IMR-90 (cell line): ENCODE data around the gene TMTC1. TPM values are rescaled to one million over a fixed set of nuclear protein-coding genes. Genes with fewer than 3 reads are reported as not detected.

Source experiments
- ATAC-seq: fragments of 200-7000 bp; cut with Tn5 transposase; 2 replicates; pipeline ENCODE4 v1.9.1; 2020; ENCODE audit warnings: low read depth, mild to moderate bottlenecking, moderate library complexity
- BruUV-seq: library from RNA; stranded (reverse); fragments of 400-500 nt; replicated peaks from 2 replicates; lab custom pipeline; 2021; lab: Mats Ljungman, UMichigan
- CTCF ChIA-PET: fragments of 300-600 bp; formaldehyde crosslinking; extraction: SDS; loops from one replicate; lab custom pipeline; 2021; ENCODE audit warnings: antibody characterized with exemption; lab: Yijun Ruan, JAX
- POLR2A ChIA-PET: fragments of 300-600 bp; sonication (Branson Sonifier 250); formaldehyde crosslinking; loops from one replicate; lab custom pipeline; 2022; ENCODE audit warnings: antibody characterized with exemption; ENCODE audit not compliant: unreplicated experiment; lab: Charles Lee
- DNase-seq: peaks from one replicate; pipeline ENCODE4 v3.0.0; 2013
- H2AFZ ChIP-seq: replicated peaks from 2 replicates; pipeline ENCODE3; 2013; ENCODE audit warnings: low read length, mild to moderate bottlenecking; ENCODE audit not compliant: poor library complexity
- H2AK5ac ChIP-seq: 2 replicates; pipeline ENCODE4 v1.6.1; 2013; ENCODE audit warnings: low read depth, low read length, inconsistent platforms
- H2AK9ac ChIP-seq: replicated peaks from 2 replicates; pipeline ENCODE3; 2013; ENCODE audit warnings: mild to moderate bottlenecking, low read depth, low read length, moderate library complexity; ENCODE audit not compliant: poor library complexity
- H2BK120ac ChIP-seq: 2 replicates; pipeline ENCODE4 v1.6.1; 2013; ENCODE audit warnings: low read depth, low read length, inconsistent platforms
- H2BK15ac ChIP-seq: 3 replicates; pipeline ENCODE4 v1.6.1; 2013; ENCODE audit warnings: low read depth, low read length, inconsistent platforms
- H2BK20ac ChIP-seq: 2 replicates; pipeline ENCODE4 v1.6.1; 2013; ENCODE audit warnings: low read depth, mild to moderate bottlenecking, inconsistent platforms, low read length, moderate library complexity
- H2BK5ac ChIP-seq: 2 replicates; pipeline ENCODE4 v1.6.1; 2013; ENCODE audit warnings: mild to moderate bottlenecking, low read depth, low read length, inconsistent platforms; ENCODE audit not compliant: poor library complexity, severe bottlenecking
- H3K14ac ChIP-seq: replicated peaks from 2 replicates; pipeline ENCODE4 v1.6.1; 2013; ENCODE audit warnings: low read depth, low read length, inconsistent platforms
- H3K18ac ChIP-seq: 2 replicates; pipeline ENCODE4 v1.6.1; 2013; ENCODE audit warnings: low read depth, low read length, control low read depth
- H3K23ac ChIP-seq: 2 replicates; pipeline ENCODE4 v1.6.1; 2013; ENCODE audit warnings: low read depth, low read length, inconsistent platforms
- H3K27ac ChIP-seq: 2 replicates; pipeline ENCODE4 v1.5.1; 2013; ENCODE audit warnings: mild to moderate bottlenecking, control low read depth, low read length; ENCODE audit not compliant: insufficient read depth
- H3K27me3 ChIP-seq: 2 replicates; pipeline ENCODE4 v1.6.1; 2013; ENCODE audit warnings: low read length; ENCODE audit not compliant: control insufficient read depth, insufficient read depth
- H3K36me3 ChIP-seq: 2 replicates; pipeline ENCODE4 v1.6.1; 2013; ENCODE audit warnings: low read length, mixed read lengths; ENCODE audit not compliant: control insufficient read depth, insufficient read depth
- H3K4ac ChIP-seq: 2 replicates; pipeline ENCODE4 v1.6.1; 2013; ENCODE audit warnings: low read depth, low read length, inconsistent platforms
- H3K4me1 ChIP-seq: 2 replicates; pipeline ENCODE4 v1.6.1; 2013; ENCODE audit warnings: low read length, mixed read lengths; ENCODE audit not compliant: control insufficient read depth, insufficient read depth
- H3K4me2 ChIP-seq: 2 replicates; pipeline ENCODE4 v1.6.1; 2013; ENCODE audit warnings: low read depth, mild to moderate bottlenecking, control low read depth, low read length, moderate library complexity
- H3K4me3 ChIP-seq: 2 replicates; pipeline ENCODE4 v1.5.1; 2013; ENCODE audit warnings: low read depth, mild to moderate bottlenecking, control low read depth, low read length, moderate library complexity; ENCODE audit not compliant: insufficient read depth
- H3K56ac ChIP-seq: 2 replicates; pipeline ENCODE4 v1.6.1; 2013; ENCODE audit warnings: low read length, inconsistent platforms; ENCODE audit not compliant: insufficient read depth; ENCODE audit errors: extremely low read depth
- H3K79me1 ChIP-seq, 2 experiments: 2 replicates each; pipeline ENCODE4 v1.6.1; 2013; ENCODE audit warnings: low read length in 2 of 2, inconsistent platforms in 1 of 2, low read depth in 1 of 2
- H3K9ac ChIP-seq: 2 replicates; pipeline ENCODE4 v1.6.1; 2013; ENCODE audit warnings: low read depth, low read length, control low read depth
- H3K9me1 ChIP-seq: 2 replicates; pipeline ENCODE4 v1.6.1; 2013; ENCODE audit warnings: low read length, inconsistent platforms; ENCODE audit not compliant: insufficient read depth
- H3K9me3 ChIP-seq: 2 replicates; pipeline ENCODE4 v1.6.1; 2013; ENCODE audit warnings: low read length; ENCODE audit not compliant: control insufficient read depth, insufficient read depth
- H4K20me1 ChIP-seq: 2 replicates; pipeline ENCODE4 v1.6.1; 2013; ENCODE audit warnings: low read length, inconsistent platforms; ENCODE audit not compliant: insufficient read depth
- H4K5ac ChIP-seq: 2 replicates; pipeline ENCODE4 v1.6.1; 2013; ENCODE audit warnings: mild to moderate bottlenecking, low read depth, low read length, control low read depth
- H4K8ac ChIP-seq, 2 experiments: 2 replicates each; pipeline ENCODE4 v1.6.1; 2013; ENCODE audit warnings: low read depth in 2 of 2, low read length in 2 of 2, control low read depth in 1 of 2, inconsistent platforms in 1 of 2
- H4K91ac ChIP-seq: 2 replicates; pipeline ENCODE4 v1.6.1; 2013; ENCODE audit warnings: low read depth, low read length, inconsistent platforms; ENCODE audit not compliant: insufficient read depth
- BHLHE40 ChIP-seq: fragments of 150-350 bp; IDR thresholded peaks from 2 replicates; pipeline ENCODE4 v1.6.1; 2016; ENCODE audit warnings: mild to moderate bottlenecking, low read depth, low read length
- CEBPB ChIP-seq: IDR thresholded peaks from 2 replicates; pipeline ENCODE4 v1.6.1; 2012; ENCODE audit warnings: low read depth, low read length, improper control_type of control experiment
- CHD1 ChIP-seq: IDR thresholded peaks from 2 replicates; pipeline ENCODE4 v1.6.1; 2012; ENCODE audit warnings: low read depth, low read length, improper control_type of control experiment
- FOS ChIP-seq: fragments of 150-350 bp; IDR thresholded peaks from 2 replicates; pipeline ENCODE4 v1.6.1; 2016; ENCODE audit warnings: low read depth, low read length
- MAFK ChIP-seq: IDR thresholded peaks from 2 replicates; pipeline ENCODE4 v1.6.1; 2012; ENCODE audit warnings: low read depth, low read length, improper control_type of control experiment
- MAZ ChIP-seq: IDR thresholded peaks from 2 replicates; pipeline ENCODE4 v1.6.1; 2012; ENCODE audit warnings: low read depth, mild to moderate bottlenecking, low read length, improper control_type of control experiment, moderate library complexity, borderline replicate concordance
- MXI1 ChIP-seq: IDR thresholded peaks from 2 replicates; pipeline ENCODE4 v1.6.1; 2012; ENCODE audit warnings: low read depth, mild to moderate bottlenecking, low read length, moderate library complexity, borderline replicate concordance
- NFE2L2 ChIP-seq: fragments of 150-350 bp; IDR thresholded peaks from 2 replicates; pipeline ENCODE4 v1.6.1; 2016; ENCODE audit warnings: low read depth, mild to moderate bottlenecking, low read length
- POLR2A ChIP-seq: IDR thresholded peaks from 2 replicates; pipeline ENCODE4 v1.6.1; 2012; ENCODE audit warnings: mild to moderate bottlenecking, low read depth, low read length
- RAD21 ChIP-seq: IDR thresholded peaks from 2 replicates; pipeline ENCODE4 v1.6.1; 2012; ENCODE audit warnings: low read length, improper control_type of control experiment
- RCOR1 ChIP-seq: IDR thresholded peaks from 2 replicates; pipeline ENCODE4 v1.6.1; 2012; ENCODE audit warnings: mild to moderate bottlenecking, low read length, improper control_type of control experiment; ENCODE audit not compliant: insufficient replicate concordance
- RFX5 ChIP-seq: IDR thresholded peaks from 2 replicates; pipeline ENCODE4 v1.8.0; 2012; ENCODE audit warnings: low read depth, mild to moderate bottlenecking, low read length, moderate library complexity
- SMC3 ChIP-seq: fragments of 150-350 bp; IDR thresholded peaks from 2 replicates; pipeline ENCODE4 v1.6.1; 2016; ENCODE audit warnings: low read depth, mild to moderate bottlenecking, antibody characterized with exemption, low read length, moderate library complexity
- WGBS, 2 experiments: methylation state at CpG; one replicate each; pipeline versions ENCODE4 v1.1.5 to v1.1.7; 2013; ENCODE audit warnings: missing lambda C conversion rate in 2 of 2; ENCODE audit not compliant: insufficient read length in 1 of 2; ENCODE audit errors: extremely low coverage in 2 of 2; 5-methylcytosine and 5-hydroxymethylcytosine counted together
- dilution Hi-C: fragments of 300-500 bp; cut with HindIII; formaldehyde crosslinking; loops from one replicate; pipeline ENCODE4 v1.14.3; 2018; ENCODE audit warnings: low sequenced_read_pairs; ENCODE audit not compliant: unreplicated experiment
- in situ Hi-C: fragments of 300-500 bp; cut with MboI; formaldehyde crosslinking; loops from 3 replicates; pipeline ENCODE4 v1.14.3; 2019; ENCODE audit warnings: low sequenced_read_pairs, inconsistent platforms, mixed read lengths
- intact Hi-C: fragments of 100-400 bp; cut with micrococcal nuclease; formaldehyde crosslinking; loops from 2 replicates; pipeline ENCODE4 v1.10.0; 2022
- polyA plus RNA-seq, 3 experiments: library from polyadenylated mRNA; depleted of rRNA; stranded (reverse); fragments of >200 nt; gene quantifications; 2 replicates each; pipeline ENCODE4 v1.2.3, GENCODE V29; 2012; ENCODE audit warnings: low replicate concordance in 1 of 3
- total RNA-seq: library from RNA; depleted of rRNA; stranded (reverse); fragments of >200 nt; gene quantifications from 2 replicates; pipeline ENCODE4 v1.2.3, GENCODE V29; 2012
- TF ChIP-seq, protein P1 (sequence below): fragments of 150-350 bp; IDR thresholded peaks from 2 replicates; pipeline ENCODE4 v1.6.1; 2017; ENCODE audit warnings: mild to moderate bottlenecking, antibody characterized with exemption, low read length, low read depth
- TF ChIP-seq, protein P2 (sequence below): conservative IDR thresholded peaks from 2 replicates; pipeline ENCODE4 v1.5.1; 2012; ENCODE audit warnings: mild to moderate bottlenecking, low read depth, low read length, improper control_type of control experiment
- TF ChIP-seq, protein P3 (sequence below): fragments of 150-350 bp; IDR thresholded peaks from 2 replicates; pipeline ENCODE4 v1.6.1; 2016; ENCODE audit warnings: low read depth, mild to moderate bottlenecking, low read length, moderate library complexity, borderline replicate concordance

TMTC1 gene
- total and polyA plus RNA-seq, 2 of the 4 experiments (the other 2 are of a cell fraction), result 12.5 to 36.4 TPM

DNA sequence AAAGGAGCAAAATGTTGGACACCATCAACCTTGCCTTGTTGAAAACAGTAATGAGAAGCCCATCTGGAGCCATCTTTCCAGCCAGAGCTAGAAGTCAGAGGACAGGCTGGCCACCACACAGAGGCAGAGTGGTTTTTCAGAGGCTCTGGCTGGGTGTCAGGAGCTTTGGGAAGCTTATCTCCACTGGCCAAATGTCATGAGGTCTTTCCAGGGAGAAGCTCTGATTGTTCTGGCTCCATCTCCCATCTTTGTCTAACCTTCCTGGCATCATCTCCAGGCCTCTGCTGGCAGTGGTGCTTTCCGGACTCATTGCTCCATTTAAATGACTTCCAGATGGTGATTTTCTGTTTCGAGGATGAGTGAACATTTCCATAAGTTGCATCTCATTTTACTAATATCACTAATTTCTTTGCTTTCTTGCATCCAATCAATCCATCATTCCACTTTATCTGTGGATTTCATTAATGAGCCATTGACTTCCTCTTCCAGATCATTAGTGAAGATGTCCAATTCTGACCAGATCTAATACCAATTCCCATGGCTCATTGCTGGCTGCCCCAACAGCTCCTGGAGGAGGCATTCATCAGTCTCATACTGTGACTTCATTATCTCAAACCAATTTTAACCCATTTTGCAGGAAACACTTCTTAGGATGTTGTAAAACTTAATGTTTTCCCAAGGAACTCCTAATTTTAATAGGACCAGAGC, 35.3 kb upstream of the TMTC1 start:
- BruUV-seq, result no TSS peak
- Histone ChIP-seq H2BK120ac (no peak overlapping the region), H3K14ac (no peak overlapping the region), H3K4me3 (no peak overlapping the region), H4K20me1 (no peaks in the 10 kb centered on the region), H2BK15ac (no peak overlapping the region), H2AK5ac (no peak overlapping the region), H4K91ac (no peak overlapping the region), H4K8ac (no peak overlapping the region), H2AFZ (no peak overlapping the region), H3K18ac (no peak overlapping the region), H3K56ac (no peak overlapping the region), H3K4me1 (no peaks in the 10 kb centered on the region), H3K4me2 (no peak overlapping the region), H3K27ac (no peak overlapping the region), H2AK9ac (no peak overlapping the region), H4K5ac (no peak overlapping the region), H3K27me3 (peaks cover 19% of the 10 kb centered on the region), H3K4ac (no peak overlapping the region), H3K9me1 (no peaks in the 10 kb centered on the region), H3K23ac (no peak overlapping the region), H2BK20ac (no peak overlapping the region), H3K9me3 (no peaks in the 10 kb centered on the region), H3K9ac (no peak overlapping the region), H3K79me1 (no peaks in the 10 kb centered on the region), H3K36me3 (no peaks in the 10 kb centered on the region), H2BK5ac (no peak overlapping the region)
- WGBS, 2 experiments, result no CpG with 5 or more reads among the region's 2 CpGs
- TF ChIP-seq MAZ (no peak), FOS (no peak), RFX5 (no peak), POLR2A (no peak), BHLHE40 (no peak), SMC3 (no peak), CEBPB (no peak), NFE2L2 (no peak), RAD21 (no peak), RCOR1 (no peak), MXI1 (no peak), CHD1 (no peak), MAFK (no peak)
- TF ChIP-seq, protein P1, sequence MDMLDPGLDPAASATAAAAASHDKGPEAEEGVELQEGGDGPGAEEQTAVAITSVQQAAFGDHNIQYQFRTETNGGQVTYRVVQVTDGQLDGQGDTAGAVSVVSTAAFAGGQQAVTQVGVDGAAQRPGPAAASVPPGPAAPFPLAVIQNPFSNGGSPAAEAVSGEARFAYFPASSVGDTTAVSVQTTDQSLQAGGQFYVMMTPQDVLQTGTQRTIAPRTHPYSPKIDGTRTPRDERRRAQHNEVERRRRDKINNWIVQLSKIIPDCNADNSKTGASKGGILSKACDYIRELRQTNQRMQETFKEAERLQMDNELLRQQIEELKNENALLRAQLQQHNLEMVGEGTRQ, result no peak
- TF ChIP-seq, protein P2, sequence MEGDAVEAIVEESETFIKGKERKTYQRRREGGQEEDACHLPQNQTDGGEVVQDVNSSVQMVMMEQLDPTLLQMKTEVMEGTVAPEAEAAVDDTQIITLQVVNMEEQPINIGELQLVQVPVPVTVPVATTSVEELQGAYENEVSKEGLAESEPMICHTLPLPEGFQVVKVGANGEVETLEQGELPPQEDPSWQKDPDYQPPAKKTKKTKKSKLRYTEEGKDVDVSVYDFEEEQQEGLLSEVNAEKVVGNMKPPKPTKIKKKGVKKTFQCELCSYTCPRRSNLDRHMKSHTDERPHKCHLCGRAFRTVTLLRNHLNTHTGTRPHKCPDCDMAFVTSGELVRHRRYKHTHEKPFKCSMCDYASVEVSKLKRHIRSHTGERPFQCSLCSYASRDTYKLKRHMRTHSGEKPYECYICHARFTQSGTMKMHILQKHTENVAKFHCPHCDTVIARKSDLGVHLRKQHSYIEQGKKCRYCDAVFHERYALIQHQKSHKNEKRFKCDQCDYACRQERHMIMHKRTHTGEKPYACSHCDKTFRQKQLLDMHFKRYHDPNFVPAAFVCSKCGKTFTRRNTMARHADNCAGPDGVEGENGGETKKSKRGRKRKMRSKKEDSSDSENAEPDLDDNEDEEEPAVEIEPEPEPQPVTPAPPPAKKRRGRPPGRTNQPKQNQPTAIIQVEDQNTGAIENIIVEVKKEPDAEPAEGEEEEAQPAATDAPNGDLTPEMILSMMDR, result no peak
- TF ChIP-seq, protein P3, sequence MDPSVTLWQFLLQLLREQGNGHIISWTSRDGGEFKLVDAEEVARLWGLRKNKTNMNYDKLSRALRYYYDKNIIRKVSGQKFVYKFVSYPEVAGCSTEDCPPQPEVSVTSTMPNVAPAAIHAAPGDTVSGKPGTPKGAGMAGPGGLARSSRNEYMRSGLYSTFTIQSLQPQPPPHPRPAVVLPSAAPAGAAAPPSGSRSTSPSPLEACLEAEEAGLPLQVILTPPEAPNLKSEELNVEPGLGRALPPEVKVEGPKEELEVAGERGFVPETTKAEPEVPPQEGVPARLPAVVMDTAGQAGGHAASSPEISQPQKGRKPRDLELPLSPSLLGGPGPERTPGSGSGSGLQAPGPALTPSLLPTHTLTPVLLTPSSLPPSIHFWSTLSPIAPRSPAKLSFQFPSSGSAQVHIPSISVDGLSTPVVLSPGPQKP, result no peak
- POLR2A ChIA-PET, result no interaction called here
- dilution Hi-C loops, result no loop called here
- ATAC-seq (no peak), DNase-seq (no peak)
- intact Hi-C loops, result no loop called here
- in situ Hi-C loops, result no loop called here
- CTCF ChIA-PET, result no interaction called here
